ENCODE measurements around the gene CARMIL1.

The CARMIL1 gene

DNA sequence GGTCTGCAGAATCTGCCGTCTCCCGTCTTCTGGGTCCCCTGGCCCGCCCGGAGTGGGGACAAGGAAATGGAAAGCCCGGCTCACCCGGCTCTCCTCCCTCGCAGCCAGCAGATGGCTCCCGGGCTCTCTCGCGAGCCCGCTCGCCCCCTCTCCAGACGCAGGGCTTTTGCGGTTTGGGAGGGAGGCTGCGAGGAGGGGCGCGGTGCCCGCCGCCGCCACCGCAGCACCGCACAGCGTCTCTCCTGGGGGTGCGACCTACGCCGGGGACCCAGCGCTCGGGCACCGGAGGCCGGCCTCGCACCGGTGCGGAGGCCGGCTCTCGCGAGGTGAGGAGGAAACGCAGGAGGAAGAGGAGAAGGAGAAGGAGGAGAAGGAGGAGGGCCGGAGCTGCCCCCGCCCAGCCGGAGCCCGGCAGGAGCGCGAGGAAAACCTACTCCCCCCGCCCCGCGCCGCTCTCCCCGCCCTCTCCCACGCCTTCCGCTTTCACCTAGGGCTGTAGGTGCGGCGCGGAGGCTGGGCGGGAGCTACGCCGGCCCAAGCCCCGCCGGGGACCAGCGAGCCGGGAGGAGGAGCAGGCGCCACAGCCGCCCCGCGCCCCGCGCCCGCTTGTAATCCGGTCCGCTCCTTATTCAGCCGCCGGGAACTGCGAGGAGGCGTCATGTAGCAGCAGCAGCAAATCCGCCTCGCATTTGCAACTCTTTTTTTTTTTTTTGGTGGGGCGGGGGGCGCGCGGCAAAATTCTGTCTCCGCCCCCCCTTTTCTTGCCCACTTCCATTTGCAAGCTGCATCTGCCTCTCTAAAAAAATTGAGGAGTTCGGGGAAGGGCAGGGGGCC lies at the start of gene CARMIL1:
TSS of gene CARMIL1 (plus strand) at position 461 of the 834 bp plus-strand sequence. CDS start 422 bp downstream, outside the sequence.
- intact Hi-C loops (cut with DNase I): no loop called here
- DNase-seq: peak; percentile 34 to 91 (median 78)

DNA sequence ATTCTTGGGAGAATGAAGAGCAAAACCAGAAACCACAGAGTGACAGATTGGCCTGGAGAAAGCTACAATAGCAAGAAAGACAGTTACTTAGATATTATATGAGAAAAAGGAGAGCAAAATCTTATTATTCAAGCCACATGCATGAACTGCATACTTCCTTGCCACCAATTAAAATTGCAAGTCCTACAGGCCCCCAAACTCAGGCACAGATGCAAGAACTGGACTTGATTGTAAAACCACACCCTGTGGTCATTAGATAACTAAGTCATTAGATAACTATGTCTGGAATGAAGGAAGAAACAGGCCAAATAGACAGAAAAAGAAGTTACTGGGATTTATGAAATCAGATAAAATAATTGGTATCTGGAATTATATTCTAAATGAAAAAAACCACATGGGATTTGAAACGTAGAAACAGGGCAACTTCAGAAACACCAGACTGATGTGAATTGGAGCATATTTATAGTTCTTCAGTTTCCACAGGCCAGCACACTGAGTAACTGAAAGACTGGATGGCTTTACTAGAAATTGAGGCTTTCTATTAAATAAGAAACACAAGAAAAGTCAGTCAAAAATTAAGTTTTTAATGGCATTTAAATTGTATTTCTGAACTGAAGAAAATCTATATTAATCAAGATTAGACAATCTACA lies 49.4 kb upstream of the CARMIL1 start:
- intact Hi-C loops (cut with DNase I): no loop called here
- no peak for DNase-seq

DNA sequence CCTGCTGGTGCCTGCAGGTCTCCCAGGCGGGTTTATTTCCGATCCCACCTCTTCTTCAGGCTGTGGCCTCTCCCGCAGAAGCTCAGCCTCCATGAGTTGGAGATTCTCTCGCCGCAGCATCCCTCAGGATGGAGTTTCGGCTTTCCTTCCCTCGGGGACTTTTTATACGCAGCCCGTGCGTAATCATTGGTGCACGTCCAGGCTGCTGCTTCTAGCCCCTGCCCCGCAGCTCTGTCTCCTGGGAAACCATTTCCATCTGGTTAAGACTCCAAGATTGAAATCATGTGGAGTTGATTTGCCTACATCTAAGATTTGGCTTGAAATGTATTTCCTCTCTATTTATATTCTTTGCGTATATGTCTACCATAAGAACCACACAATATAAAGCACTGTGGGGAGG lies 46.7 kb upstream of the CARMIL1 start:
- intact Hi-C loops (cut with DNase I): no loop called here
- peak in 1 of 42 donors; percentile 1 for DNase-seq

DNA sequence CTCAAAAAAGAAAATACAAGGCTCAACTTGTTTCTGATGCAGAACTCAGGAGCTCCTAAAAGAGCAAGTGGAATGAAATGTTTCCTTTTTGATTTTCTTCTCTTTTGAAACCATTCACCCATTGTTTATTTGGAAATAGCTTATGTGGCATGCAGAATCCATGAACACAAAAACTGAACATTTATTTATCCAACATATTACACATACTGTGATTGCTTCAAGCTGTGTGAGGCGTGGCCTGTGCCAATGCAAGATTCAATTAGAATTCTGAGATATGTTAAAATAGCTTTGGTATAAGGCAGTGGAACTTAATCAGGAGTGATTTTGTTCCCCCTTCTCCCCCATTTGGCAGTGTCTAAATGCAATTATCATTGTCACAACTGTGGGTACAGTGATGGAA lies 45.9 kb upstream of the CARMIL1 start:
- intact Hi-C loops (cut with DNase I): no loop called here
- no peak for DNase-seq

DNA sequence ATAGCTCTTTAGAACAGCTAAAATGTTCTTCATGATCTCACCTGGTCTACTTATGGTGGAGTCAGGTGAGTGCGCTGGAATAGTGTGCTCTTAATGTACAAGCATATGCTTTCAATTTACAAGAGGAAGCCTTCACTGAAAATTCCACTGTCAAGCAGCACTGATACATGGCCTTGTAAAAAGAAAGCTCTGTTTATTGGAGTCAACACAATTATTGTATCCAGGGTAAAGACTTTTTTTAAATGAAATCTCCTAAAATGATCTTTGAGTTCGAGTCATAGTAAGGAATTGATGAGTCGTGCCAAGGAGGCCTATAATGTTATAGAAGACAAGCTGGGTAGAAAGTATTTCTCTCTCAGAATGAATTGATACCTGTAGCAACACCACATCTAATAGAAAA lies 41.6 kb upstream of the CARMIL1 start:
- DNase-seq: no peak

DNA sequence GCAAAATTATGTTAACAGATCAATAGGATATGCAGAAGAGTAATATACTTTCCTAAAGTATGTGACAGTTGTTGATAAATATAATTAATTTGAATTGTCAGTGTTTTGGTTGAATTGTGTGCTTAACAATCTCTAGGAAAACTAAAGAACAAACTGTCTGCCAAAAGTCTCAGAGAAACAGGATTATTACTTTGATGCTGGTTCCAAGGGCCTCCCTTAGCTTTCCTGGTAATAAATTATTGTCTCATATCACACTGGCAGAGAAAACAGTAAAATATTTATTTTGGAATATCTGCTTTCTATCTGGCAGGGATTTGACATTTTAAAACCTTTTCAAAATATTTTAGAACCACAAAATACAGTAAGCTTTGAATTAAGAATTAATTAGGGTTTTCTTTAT lies 40.1 kb upstream of the CARMIL1 start:
- no peak for DNase-seq
- intact Hi-C loops (cut with DNase I): no loop called here

More for the DNA sequence above, 41.6 kb upstream of the CARMIL1 start:
- intact Hi-C loops (cut with DNase I): no loop called here

DNA sequence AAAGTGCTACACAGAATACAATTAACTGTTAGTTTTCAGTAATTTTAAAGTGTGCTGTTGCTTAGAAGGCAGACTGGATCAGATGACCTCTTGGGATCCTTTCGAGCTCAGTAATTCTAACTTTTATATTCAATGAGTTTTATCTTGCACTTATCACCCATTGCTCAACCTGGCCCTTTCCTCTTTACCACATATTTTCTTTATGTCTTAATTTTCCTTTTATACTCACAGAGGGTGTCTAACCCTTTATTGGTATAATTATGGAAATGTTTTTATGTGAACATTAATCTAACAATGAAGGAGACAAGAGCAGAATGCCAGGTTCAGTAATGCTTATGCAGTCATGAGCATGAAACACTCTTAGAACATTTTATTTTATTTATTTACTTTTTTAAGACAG lies 39.7 kb upstream of the CARMIL1 start:
- intact Hi-C loops (cut with DNase I): no loop called here
- no peak for DNase-seq

DNA sequence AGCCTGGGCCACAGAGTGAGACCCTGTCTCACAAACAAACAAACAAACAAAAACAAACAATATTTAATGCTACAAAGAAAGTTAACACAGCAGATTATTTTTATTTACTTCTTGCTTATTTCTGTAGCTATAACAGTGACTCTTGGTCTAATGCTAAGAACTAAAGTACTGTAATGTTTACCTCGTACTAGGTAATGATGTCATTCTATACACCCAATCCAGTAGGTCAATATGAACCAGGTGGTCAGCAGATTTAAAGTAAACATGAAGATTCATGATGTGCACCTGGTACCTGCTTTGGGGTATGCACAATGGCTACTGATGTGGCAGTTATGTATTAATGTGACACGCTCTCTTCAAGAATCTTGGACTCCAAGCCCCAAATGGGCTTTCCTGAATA lies 36.6 kb upstream of the CARMIL1 start:
- intact Hi-C loops (cut with DNase I): no loop called here
- DNase-seq: no peak

DNA sequence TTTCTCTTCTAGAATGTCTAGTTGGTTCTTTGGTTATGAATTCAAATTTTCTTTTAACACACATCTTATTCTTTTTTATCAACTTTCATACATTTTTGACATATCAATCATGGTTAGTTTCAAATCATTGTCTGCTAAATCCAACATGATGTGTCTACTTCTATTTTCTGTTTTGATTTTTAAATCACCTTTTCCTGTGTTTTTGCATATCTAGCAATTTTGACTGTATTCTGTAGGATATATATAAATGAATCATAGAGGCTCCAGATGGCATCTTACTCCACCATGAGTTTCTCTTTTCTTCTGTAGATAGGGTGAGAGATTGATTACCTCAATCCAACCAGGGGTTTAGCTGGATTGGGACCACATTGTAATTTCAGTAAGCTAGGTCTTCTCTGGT lies 34.3 kb upstream of the CARMIL1 start:
- intact Hi-C loops (cut with DNase I): no loop called here
- DNase-seq: no peak

DNA sequence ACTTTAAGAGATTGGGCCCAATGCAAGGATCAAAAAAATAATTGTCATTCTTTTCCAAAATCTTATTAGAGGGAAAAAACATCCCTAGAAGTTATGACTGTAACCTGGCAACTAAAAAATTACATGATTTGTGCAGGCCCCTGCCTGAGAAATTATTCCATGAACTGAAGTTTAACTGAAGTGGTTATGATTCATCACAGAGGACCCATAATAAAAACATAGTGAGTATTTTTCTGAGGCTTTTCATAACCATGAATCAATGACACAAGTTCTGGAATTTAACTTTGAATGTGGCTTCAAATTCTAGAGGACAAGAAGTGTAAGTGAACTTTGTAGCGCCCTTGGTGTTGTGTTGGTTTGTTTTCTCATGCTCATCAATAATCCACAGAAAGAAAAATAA lies 31.1 kb upstream of the CARMIL1 start:
- no peak for DNase-seq
- intact Hi-C loops (cut with DNase I): no loop called here

DNA sequence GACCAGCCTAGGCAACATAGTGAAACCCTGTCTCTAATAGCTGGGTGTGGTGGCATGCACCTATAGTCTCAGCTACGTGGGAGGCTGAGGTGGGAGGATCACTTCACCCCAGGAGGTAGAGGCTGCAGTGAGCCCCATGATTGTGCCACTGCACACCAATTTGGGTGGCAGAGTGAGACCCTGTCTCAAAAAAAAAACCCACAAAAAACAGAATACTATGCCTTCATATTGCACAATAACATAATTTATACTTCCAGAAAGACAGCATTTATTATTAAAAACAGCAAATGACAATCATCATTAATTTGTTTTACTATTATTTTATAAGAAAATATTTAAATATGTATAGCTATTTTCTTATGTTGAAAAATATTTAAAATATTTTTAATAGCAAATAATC lies 30.0 kb upstream of the CARMIL1 start:
- intact Hi-C loops (cut with DNase I): no loop called here
- no peak for DNase-seq

DNA sequence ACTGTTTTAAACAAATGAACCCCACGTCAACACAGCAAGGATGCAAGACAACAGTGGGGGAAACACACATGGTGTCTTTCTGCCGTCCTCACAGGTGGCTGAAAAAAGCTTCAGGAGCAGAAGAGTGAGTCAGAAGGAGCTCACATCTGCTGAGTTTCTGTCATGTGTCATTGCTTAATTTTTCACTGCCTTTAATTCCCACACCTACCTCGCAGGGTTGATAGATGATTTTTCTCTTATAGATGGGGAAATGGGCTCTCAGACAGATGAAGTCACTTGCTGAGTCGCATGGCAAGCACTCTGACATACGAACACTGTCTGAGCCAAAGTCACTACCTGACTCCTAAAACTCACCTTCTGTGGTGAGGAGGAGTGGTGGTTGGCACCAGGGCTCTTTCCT lies 28.3 kb upstream of the CARMIL1 start:
- intact Hi-C loops (cut with DNase I): no loop called here
- peak in 29 of 42 donors; percentile 3 to 70 (median 30) for DNase-seq

DNA sequence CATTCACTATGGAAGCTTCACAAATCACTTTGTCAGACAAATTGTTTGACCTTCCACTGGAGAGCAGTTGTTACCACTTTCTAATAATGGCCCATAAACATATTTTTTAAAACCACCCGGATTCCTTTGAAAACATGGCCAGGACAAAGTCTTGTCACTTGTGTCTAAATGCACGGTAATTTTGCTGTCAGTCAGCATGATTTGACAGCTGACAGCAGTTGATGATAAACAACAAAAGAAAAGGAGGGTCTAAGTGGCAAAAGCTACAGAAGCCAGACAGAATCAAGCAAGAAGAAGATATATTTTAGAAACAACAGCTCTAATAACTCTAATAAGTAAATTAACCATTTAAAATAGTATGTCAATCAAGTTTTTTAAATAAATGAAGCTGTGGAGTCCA lies 27.7 kb upstream of the CARMIL1 start:
- DNase-seq: no peak
- intact Hi-C loops (cut with DNase I): no loop called here

DNA sequence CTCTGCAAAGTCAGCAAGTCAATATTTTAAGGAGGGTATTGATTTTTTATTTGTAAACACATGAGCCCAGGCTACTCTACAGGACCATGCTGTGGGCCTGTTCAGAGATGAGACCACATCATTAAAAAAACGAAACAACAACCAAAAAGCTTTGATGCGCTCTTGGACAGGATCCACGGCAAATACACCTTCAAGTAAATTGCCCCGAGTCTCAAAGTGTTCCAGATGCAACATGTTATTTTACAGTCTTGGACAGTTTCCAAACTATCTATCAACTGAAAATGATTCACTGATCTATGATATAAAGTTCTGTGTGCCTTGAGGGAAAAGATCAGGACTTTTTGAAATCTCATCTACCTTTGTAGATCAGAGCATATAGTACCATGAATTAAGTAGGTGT lies 25.8 kb upstream of the CARMIL1 start:
- no peak for DNase-seq
- intact Hi-C loops (cut with DNase I): no loop called here

DNA sequence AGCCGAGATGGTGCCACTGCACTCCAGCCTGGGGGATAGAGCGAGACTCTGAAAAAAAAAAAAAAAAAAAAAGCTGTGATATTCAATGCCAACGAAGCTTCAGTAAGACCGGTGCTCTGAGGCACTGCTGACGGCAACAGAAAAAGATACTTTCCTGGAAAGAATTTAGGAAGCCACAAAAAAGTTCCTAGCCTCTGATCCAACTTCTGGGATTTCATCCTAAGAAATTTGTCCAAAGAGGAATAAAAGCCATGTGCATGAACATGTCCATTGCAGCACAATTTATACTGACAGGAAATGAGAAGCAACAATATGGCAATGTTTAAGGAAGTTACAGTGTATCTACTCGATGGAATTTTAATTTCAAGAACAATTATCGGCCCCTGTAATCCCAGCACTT lies 24.5 kb upstream of the CARMIL1 start:
- no peak for DNase-seq
- intact Hi-C loops (cut with DNase I): no loop called here

DNA sequence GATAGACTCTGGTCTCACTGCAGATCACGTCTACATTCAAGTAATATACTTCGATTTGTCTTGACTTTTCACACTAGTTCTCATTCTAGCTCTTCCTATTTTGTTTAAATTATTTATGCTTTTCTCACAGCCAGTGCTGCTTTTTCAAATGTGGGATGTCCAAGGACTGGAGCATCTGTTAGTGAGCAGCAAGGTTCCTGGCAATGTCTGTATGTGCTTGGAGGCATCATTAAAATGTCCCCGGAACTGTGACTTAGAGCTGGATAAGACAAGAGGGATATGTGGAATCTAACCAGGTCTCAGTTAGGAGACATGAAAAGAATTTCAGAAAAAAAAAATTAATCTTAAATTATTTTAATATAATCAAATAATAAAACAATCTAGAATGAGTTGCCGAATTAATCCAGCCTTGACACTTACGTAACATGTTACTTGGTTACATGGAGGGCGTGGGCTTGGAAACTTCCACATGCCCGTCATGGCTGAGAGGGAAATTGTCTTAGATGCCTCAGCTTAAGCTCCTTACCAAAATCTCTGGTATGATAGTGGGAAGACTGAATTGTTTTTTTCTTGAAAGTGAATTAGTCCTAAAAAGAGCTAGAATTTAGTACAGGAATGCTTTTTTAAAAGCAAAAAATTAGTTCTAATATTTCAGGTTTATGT lies 21.4 kb upstream of the CARMIL1 start:
- intact Hi-C loops (cut with DNase I): no loop called here
- DNase-seq: peak in 32 of 42 donors; percentile 12 to 72 (median 45)

DNA sequence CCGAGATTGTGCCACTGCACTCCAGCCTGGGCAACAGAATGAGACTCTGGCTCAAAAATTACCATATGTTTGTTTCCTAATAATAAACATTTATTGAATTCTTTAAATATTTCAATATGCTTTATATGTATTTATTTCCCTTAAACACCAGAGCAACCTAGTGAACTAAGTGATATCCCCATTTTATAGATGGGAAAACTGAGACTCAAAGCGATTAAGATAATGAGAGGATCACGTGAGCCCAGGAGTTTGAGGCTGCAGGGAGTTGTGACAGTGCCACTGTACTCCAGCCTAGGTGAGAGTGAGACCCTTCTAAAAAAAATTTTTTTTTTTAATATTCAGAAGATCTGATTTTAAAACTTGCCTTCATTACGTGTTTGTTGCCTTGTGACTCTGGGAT lies 19.4 kb upstream of the CARMIL1 start:
- intact Hi-C loops (cut with DNase I): no loop called here
- no peak for DNase-seq

DNA sequence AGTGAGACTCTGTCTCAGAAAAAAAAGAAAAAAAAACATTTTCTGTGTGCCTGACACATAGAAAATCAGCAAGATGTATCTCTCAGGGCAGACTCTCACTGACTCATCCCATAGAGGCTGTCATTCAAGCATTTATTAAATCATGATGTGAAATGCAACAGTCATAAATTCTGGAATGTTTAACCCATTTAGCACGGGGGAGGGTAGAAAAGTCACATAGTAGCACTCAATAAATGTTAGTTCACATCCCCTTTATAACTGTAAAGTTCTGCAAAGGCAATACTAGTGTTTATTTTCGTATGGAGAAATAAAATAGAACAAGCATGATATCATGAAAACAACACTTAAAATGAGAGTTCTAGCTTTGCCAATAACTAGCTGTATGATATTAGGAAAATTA lies 15.5 kb upstream of the CARMIL1 start:
- peak in 1 of 42 donors; percentile 10 for DNase-seq
- intact Hi-C loops (cut with DNase I): no loop called here

DNA sequence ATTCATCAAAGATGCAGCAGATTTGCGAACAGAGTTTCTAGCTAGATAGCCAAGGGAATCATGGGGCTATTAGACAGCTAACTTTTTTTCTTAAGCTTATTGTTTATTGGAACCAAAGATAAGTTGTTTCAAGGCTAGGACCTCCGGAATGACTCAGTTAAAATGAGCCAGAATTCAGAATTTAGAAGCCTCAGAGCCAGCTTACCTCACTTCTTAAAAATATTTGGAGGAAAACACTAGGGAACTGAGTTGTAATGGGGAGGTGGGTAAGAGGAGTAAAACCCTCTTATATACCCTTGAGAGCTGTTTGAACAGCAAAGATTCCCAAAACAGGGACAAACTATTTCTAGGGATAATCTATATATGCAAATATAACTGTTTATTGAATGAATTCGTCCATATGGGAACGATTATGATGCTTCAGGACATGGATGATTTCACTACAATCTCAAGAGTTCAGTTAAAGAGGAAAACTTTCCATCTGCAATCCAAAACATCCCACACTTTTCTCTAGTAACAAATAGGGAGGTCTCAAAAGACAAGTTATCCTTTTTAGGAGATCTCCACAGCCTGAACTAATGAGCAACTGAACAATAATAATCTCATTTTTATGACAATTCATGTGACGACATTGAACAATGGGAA lies 12.6 kb upstream of the CARMIL1 start:
- DNase-seq: no peak
- intact Hi-C loops (cut with DNase I): no loop called here

DNA sequence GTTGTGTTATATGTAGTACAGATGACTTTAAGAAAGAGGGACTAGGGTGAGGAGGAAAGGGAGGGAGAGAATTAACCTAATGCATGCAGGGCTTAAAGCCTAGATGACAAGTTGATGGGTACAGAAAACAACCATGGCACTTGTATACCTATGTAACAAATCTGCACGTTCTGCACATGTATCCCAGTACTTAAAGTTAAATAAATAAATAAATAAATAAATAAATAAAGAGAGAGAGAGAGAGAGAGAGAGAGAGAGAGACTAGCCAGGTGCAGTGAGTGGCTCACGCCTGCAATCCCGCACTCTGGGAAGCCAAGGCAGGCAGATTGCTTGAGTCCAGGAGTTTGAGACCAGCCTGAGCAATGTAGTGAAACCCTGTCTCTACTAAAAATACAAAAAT lies 11.5 kb upstream of the CARMIL1 start:
- intact Hi-C loops (cut with DNase I): no loop called here
- no peak for DNase-seq
